Adrenal gland (tissue), 12 donors: ENCODE data around the gene PSMD5. TPM values are rescaled to one million over a fixed set of nuclear protein-coding genes. Genes with fewer than 3 reads are reported as not detected.

Source experiments
- DNase-seq, 7 donors: peaks; one replicate each; pipeline ENCODE4 v3.0.0-alpha.2; 2019 to 2020
- H3K27ac ChIP-seq, 5 donors: fragments of 200-600 bp; sonication (generic) in 4 of 5; 1 replicate in 3 of 5; 2 replicates in 2 of 5; pipeline versions ENCODE4 v1.5.1 to v1.8.0; 2016 to 2020; ENCODE audit warnings: mild to moderate bottlenecking in 1 of 5
- H3K27me3 ChIP-seq: fragments of 200-600 bp; 2 replicates; pipeline ENCODE4 v1.8.0; 2021
- H3K36me3 ChIP-seq, 2 donors: fragments of 200-600 bp; replicated peaks in 1 of 2; 1 replicate in 1 of 2; 2 replicates in 1 of 2; pipeline versions ENCODE4 v1.5.1 to v1.8.0; 2018 to 2022
- H3K4me1 ChIP-seq, 2 donors: fragments of 200-600 bp; replicated peaks in 1 of 2; 1 replicate in 1 of 2; 2 replicates in 1 of 2; pipeline versions ENCODE4 v1.5.1 to v1.8.0; 2018 to 2021
- H3K4me3 ChIP-seq, 4 donors: fragments of 200-600 bp; sonication (generic) in 3 of 4; one replicate each; pipeline ENCODE4 v1.5.1; 2016 to 2018
- H3K9me3 ChIP-seq, 3 donors: fragments of 200-600 bp; sonication (generic) in 1 of 3; replicated peaks in 1 of 3; 1 replicate in 2 of 3; 2 replicates in 1 of 3; pipeline versions ENCODE4 v1.5.1 to v1.8.0; 2016 to 2021
- CTCF ChIP-seq, 6 experiments: fragments of 450-650 bp in 4 of 6; fragments of 200-600 bp in 2 of 6; sonication (generic) in 1 of 6; IDR thresholded peaks; 1 replicate in 5 of 6; 2 replicates in 1 of 6; pipeline versions ENCODE4 v1.5.1 to v1.8.0; 2016 to 2021; ENCODE audit warnings: antibody characterized with exemption in 6 of 6, mild to moderate bottlenecking in 2 of 6, moderate library complexity in 1 of 6
- POLR2A ChIP-seq, 2 donors: fragments of 450-650 bp; IDR thresholded peaks; one replicate each; pipeline ENCODE4 v1.6.1; 2017; ENCODE audit warnings: antibody characterized with exemption in 2 of 2, mild to moderate bottlenecking in 2 of 2, moderate library complexity in 1 of 2
- WGBS, 4 donors: extraction: QIAGEN DNeasy Blood & Tissue Kit in 2 of 4; methylation state at CpG; one replicate each; pipeline versions ENCODE4 v1.1.5 to v1.1.7; 2013 to 2017; 5-methylcytosine and 5-hydroxymethylcytosine counted together
- intact Hi-C, 2 donors: fragments of 100-400 bp; cut with DNase I; formaldehyde crosslinking; loops; one replicate each; pipeline versions ENCODE4 v1.14.1 to v1.15.0; 2022 to 2023
- polyA plus RNA-seq, 3 donors: library from polyadenylated mRNA; stranded (reverse); fragments of 200-250 nt in 2 of 3; fragments of 350-450 nt in 1 of 3; fragmentation: Illumina TruSeq in 1 of 3; extraction: RNeasy Lipid Tissue Mini Kit (QIAGEN cat#74804) in 1 of 3; gene quantifications; one replicate each; pipeline ENCODE4 v1.2.3, GENCODE V29; 2013 to 2014
- total RNA-seq, 9 donors: library from RNA; depleted of rRNA in 4 of 9; stranded (reverse); fragments of >200 nt in 4 of 9; fragments of 120-200 nt in 1 of 9; fragmentation: NEBNext Ultra II Directional in 1 of 9; extraction: Animal tissue kit (Norgen Biotek cat#: 25700) in 1 of 9; gene quantifications; one replicate each; pipeline versions ENCODE4 v1.1.0 to v1.2.4, GENCODE V29; 2013 to 2023
- donor health status: healthy with polysubstance abuse.
- donor health status: Bipolar disorder and iron deficiency.
- donor health status: DM: yes; HTN: yes; CAD: no.
- donor health status: DM: no; HTN: no; CAD: no.
- donor health status: DM: no; HTN: no; CAD: no.
- donor health status: DM: yes; HTN: yes; CAD: no.

Gene PSMD5
- total and polyA plus RNA-seq, 12 donors = 15.6 to 78.8 (median 46.0) TPM

GRCh38 chr9:120792898-120793765 is 49.6 kb downstream of the PSMD5 start, which contains the start of gene FBXW2:
FBXW2 (minus strand) TSS chr9:120793416; CDS start chr9:120788258, 5,158 bp downstream.
- peaks cover 21 to 43% of the 10 kb centered on the region in 2 donors for H3K4me1 ChIP-seq
- no peaks in the 10 kb centered on the region for H3K9me3 ChIP-seq
- peak within 1 kb of the TSS; percentile 53 to 98 (median 81) for H3K4me3 ChIP-seq
- peak within 1 kb of the TSS; percentile 70 to 96 (median 92) for H3K27ac ChIP-seq
- peak; percentile 90 to 94 (median 92) for DNase-seq
- H3K27me3 ChIP-seq = no peaks in the 10 kb centered on the region
- 0 to 1% (median 0%) methylated on average over 16 to 72 of the region's 72 CpGs for WGBS, 4 donors
- intact Hi-C loops = no loop called here
- peaks cover 0 to 1% of the 10 kb centered on the region in 2 donors for H3K36me3 ChIP-seq
- peak in 3 of 6 experiments; percentile 21 to 45 (median 34) for TF ChIP-seq CTCF (IDR thresholded peaks at IDR 0.05)
- TF ChIP-seq POLR2A (IDR thresholded peaks at IDR 0.05) = peak; percentile 76 to 88

GRCh38 chr9:120791161-120791560 is 51.6 kb downstream of the PSMD5 start:
- H3K4me1 ChIP-seq = peaks cover 21 to 53% of the 10 kb centered on the region in 2 donors
- peak overlapping the region in 3 of 5 donors; percentile 15 to 92 (median 34) for H3K27ac ChIP-seq
- peak in 2 of 7 donors; percentile 35 to 53 for DNase-seq
- H3K27me3 ChIP-seq = no peaks in the 10 kb centered on the region
- intact Hi-C loops = no loop called here
- H3K9me3 ChIP-seq = no peaks in the 10 kb centered on the region
- TF ChIP-seq POLR2A (IDR thresholded peaks at IDR 0.05) (no peak), CTCF (IDR thresholded peaks at IDR 0.05) (no peak)
- peaks cover 0 to 17% of the 10 kb centered on the region in 2 donors for H3K36me3 ChIP-seq
- no peak overlapping the region for H3K4me3 ChIP-seq
- 50 to 66% (median 59%) methylated on average over 3 of the region's 3 CpGs for WGBS, 4 donors

GRCh38 chr9:120787933-120788332 is 54.8 kb downstream of the PSMD5 start:
- TF ChIP-seq CTCF (IDR thresholded peaks at IDR 0.05) (no peak), POLR2A (IDR thresholded peaks at IDR 0.05) (no peak)
- H3K9me3 ChIP-seq = no peaks in the 10 kb centered on the region
- H3K4me3 ChIP-seq = no peak overlapping the region
- peaks cover 23 to 59% of the 10 kb centered on the region in 2 donors for H3K4me1 ChIP-seq
- H3K27me3 ChIP-seq = no peaks in the 10 kb centered on the region
- H3K27ac ChIP-seq = no peak overlapping the region
- 68 to 77% (median 72%) methylated on average over 4 of the region's 4 CpGs for WGBS, 4 donors
- DNase-seq = no peak
- peaks cover 0 to 20% of the 10 kb centered on the region in 2 donors for H3K36me3 ChIP-seq
- intact Hi-C loops = no loop called here

GRCh38 chr9:120783602-120784047 is 59.1 kb downstream of the PSMD5 start:
- intact Hi-C loops = no loop called here
- no peak for DNase-seq
- Histone ChIP-seq H3K27ac (peak overlapping the region in 4 of 5 donors; percentile 14 to 55 (median 26)), H3K9me3 (no peaks in the 10 kb centered on the region), H3K27me3 (no peaks in the 10 kb centered on the region), H3K4me3 (no peak overlapping the region), H3K36me3 (peaks cover 0 to 20% of the 10 kb centered on the region in 2 donors), H3K4me1 (peaks cover 8 to 29% of the 10 kb centered on the region in 2 donors)
- WGBS, 4 donors = 28 to 36% (median 34%) methylated on average over 2 of the region's 2 CpGs
- no peak for TF ChIP-seq CTCF (IDR thresholded peaks at IDR 0.05)
- no peak for TF ChIP-seq POLR2A (IDR thresholded peaks at IDR 0.05)
